Smooth muscle cell (in vitro differentiated cells): ENCODE data around the gene PRPF6. TPM values are rescaled to one million over a fixed set of nuclear protein-coding genes. Genes with fewer than 3 reads are reported as not detected.

Source experiments
- DNase-seq: peaks from one replicate; lab custom pipeline; 2025; ENCODE audit not compliant: unreplicated experiment; lab: John Stamatoyannopoulos, UW
- H2AFZ ChIP-seq: fragments of 200-600 bp; sonication (generic); 2 replicates; pipeline ENCODE4 v1.6.0; 2016; ENCODE audit warnings: antibody characterized with exemption, low read depth, mild to moderate bottlenecking
- H3F3A ChIP-seq: fragments of 200-600 bp; sonication (generic); 2 replicates; pipeline ENCODE4 v1.6.0; 2017; ENCODE audit warnings: antibody characterized with exemption, low read depth
- H3K27ac ChIP-seq: fragments of 200-600 bp; sonication (generic); 2 replicates; pipeline ENCODE4 v1.5.1; 2016; ENCODE audit warnings: low read depth, mild to moderate bottlenecking
- H3K27me3 ChIP-seq: fragments of 200-600 bp; sonication (generic); 2 replicates; pipeline ENCODE4 v1.6.1; 2016; ENCODE audit warnings: low read depth, mild to moderate bottlenecking
- H3K36me3 ChIP-seq: fragments of 200-600 bp; sonication (generic); 2 replicates; pipeline ENCODE4 v1.5.1; 2016; ENCODE audit warnings: low read depth
- H3K4me1 ChIP-seq: fragments of 200-600 bp; sonication (generic); 2 replicates; pipeline ENCODE4 v1.5.1; 2016; ENCODE audit warnings: low read depth
- H3K4me2 ChIP-seq: fragments of 200-600 bp; sonication (generic); 2 replicates; pipeline ENCODE4 v1.6.0; 2016; ENCODE audit warnings: mild to moderate bottlenecking
- H3K4me3 ChIP-seq: fragments of 200-600 bp; sonication (generic); 2 replicates; pipeline ENCODE4 v1.5.1; 2016; ENCODE audit warnings: mild to moderate bottlenecking
- H3K79me2 ChIP-seq: fragments of 200-600 bp; sonication (generic); 2 replicates; pipeline ENCODE4 v1.6.0; 2016; ENCODE audit warnings: low read depth, mild to moderate bottlenecking
- H3K9ac ChIP-seq: fragments of 200-600 bp; sonication (generic); 2 replicates; pipeline ENCODE4 v1.6.0; 2016; ENCODE audit warnings: low read depth
- H3K9me3 ChIP-seq: fragments of 200-600 bp; sonication (generic); replicated peaks from 2 replicates; pipeline ENCODE4 v1.5.1; 2016; ENCODE audit warnings: low read depth
- H4K20me1 ChIP-seq: fragments of 200-600 bp; sonication (generic); 2 replicates; pipeline ENCODE4 v1.6.0; 2016; ENCODE audit warnings: low read depth
- WGBS: methylation state at CpG from one replicate; pipeline ENCODE4 v1.1.7; 2016; ENCODE audit warnings: low lambda C conversion rate; 5-methylcytosine and 5-hydroxymethylcytosine counted together
- polyA plus RNA-seq: library from polyadenylated mRNA; unstranded; fragments of >200 nt; fragmentation: Nextera tagmentation; extraction: Ambion mirVana; gene quantifications from 2 replicates; pipeline ENCODE4 v1.2.1, GENCODE V29; 2016
- total RNA-seq: library from RNA; depleted of rRNA; stranded (reverse); fragments of >200 nt; gene quantifications from 2 replicates; pipeline ENCODE4 v1.2.3, GENCODE V29; 2014
- TF ChIP-seq, protein P1 (sequence below): fragments of 200-600 bp; sonication (generic); IDR thresholded peaks from 2 replicates; pipeline ENCODE4 v1.5.1; 2017; ENCODE audit warnings: borderline replicate concordance, mild to moderate bottlenecking, antibody characterized with exemption; ENCODE audit not compliant: insufficient read depth, poor library complexity, severe bottlenecking

The PRPF6 gene
- total and polyA plus RNA-seq, 2 experiments from 2014 or later, result 33.3 to 51.2 TPM

DNA sequence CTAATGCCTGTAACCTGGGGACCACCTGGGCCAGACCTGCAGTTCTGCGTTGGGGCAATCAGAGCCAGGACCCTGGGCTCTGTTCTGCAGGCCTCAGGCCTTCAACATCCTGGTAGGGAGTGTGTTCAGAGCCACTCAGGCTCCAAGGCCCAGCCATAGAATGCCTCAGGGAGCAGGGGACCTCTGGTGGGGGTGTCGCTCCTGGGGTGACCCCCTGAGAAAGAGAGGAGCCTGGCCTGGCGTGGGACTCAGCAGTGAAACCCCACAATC is 37.2 kb upstream of the PRPF6 start:
- no peaks in the 10 kb centered on the region for H3K36me3 ChIP-seq

GRCh38 chr20:63944078-63944941 is 36.6 kb upstream of the PRPF6 start:
- Histone ChIP-seq H3K27me3 (no peaks in the 10 kb centered on the region), H2AFZ (no peak overlapping the region), H3K4me1 (no peaks in the 10 kb centered on the region), H3K79me2 (peaks cover 16% of the 10 kb centered on the region), H3K9ac (no peak overlapping the region), H3K9me3 (no peaks in the 10 kb centered on the region), H3K27ac (no peak overlapping the region), H3K4me2 (no peak overlapping the region), H4K20me1 (peaks cover 96% of the 10 kb centered on the region), H3K36me3 (no peaks in the 10 kb centered on the region), H3F3A (peaks cover 6% of the 10 kb centered on the region), H3K4me3 (no peak overlapping the region)
- TF ChIP-seq, protein P1, sequence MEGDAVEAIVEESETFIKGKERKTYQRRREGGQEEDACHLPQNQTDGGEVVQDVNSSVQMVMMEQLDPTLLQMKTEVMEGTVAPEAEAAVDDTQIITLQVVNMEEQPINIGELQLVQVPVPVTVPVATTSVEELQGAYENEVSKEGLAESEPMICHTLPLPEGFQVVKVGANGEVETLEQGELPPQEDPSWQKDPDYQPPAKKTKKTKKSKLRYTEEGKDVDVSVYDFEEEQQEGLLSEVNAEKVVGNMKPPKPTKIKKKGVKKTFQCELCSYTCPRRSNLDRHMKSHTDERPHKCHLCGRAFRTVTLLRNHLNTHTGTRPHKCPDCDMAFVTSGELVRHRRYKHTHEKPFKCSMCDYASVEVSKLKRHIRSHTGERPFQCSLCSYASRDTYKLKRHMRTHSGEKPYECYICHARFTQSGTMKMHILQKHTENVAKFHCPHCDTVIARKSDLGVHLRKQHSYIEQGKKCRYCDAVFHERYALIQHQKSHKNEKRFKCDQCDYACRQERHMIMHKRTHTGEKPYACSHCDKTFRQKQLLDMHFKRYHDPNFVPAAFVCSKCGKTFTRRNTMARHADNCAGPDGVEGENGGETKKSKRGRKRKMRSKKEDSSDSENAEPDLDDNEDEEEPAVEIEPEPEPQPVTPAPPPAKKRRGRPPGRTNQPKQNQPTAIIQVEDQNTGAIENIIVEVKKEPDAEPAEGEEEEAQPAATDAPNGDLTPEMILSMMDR, result no peak
- 98% methylated on average over 31 of the region's 35 CpGs for WGBS
- DNase-seq, result no peak

More for the DNA sequence above, 37.2 kb upstream of the PRPF6 start:
- Histone ChIP-seq H3K9me3 (no peaks in the 10 kb centered on the region), H3K9ac (no peak overlapping the region), H4K20me1 (peaks cover 96% of the 10 kb centered on the region), H3K4me1 (no peaks in the 10 kb centered on the region), H3K4me2 (no peak overlapping the region), H3K79me2 (peaks cover 16% of the 10 kb centered on the region), H2AFZ (no peak overlapping the region), H3K27ac (no peak overlapping the region), H3F3A (peaks cover 6% of the 10 kb centered on the region), H3K27me3 (no peaks in the 10 kb centered on the region), H3K4me3 (no peak overlapping the region)
- no peak for DNase-seq
- TF ChIP-seq, protein P1, result no peak
- 96% methylated on average over 3 of the region's 3 CpGs for WGBS

- no peaks in the 10 kb centered on the region for H3K27me3 ChIP-seq
- TF ChIP-seq, protein P1, result no peak
- peaks cover 19% of the 10 kb centered on the region for H3K79me2 ChIP-seq
- H3K4me3 ChIP-seq, result no peak overlapping the region
- H3K27ac ChIP-seq, result no peak overlapping the region
- no peak for DNase-seq
- no peak overlapping the region for H3K9ac ChIP-seq
- no peak overlapping the region for H3K4me2 ChIP-seq
- H3K9me3 ChIP-seq, result no peaks in the 10 kb centered on the region
- WGBS, result 94% methylated on average over 17 of the region's 17 CpGs
- H3F3A ChIP-seq, result peaks cover 6% of the 10 kb centered on the region
- H3K4me1 ChIP-seq, result no peaks in the 10 kb centered on the region
- peaks cover 96% of the 10 kb centered on the region for H4K20me1 ChIP-seq
- no peak overlapping the region for H2AFZ ChIP-seq
- no peaks in the 10 kb centered on the region for H3K36me3 ChIP-seq
These were observed 35.8 kb upstream of the PRPF6 start for GRCh38 chr20:63945031-63945658.
